Measurements from ENCODE around the gene OPHN1.

DNA sequence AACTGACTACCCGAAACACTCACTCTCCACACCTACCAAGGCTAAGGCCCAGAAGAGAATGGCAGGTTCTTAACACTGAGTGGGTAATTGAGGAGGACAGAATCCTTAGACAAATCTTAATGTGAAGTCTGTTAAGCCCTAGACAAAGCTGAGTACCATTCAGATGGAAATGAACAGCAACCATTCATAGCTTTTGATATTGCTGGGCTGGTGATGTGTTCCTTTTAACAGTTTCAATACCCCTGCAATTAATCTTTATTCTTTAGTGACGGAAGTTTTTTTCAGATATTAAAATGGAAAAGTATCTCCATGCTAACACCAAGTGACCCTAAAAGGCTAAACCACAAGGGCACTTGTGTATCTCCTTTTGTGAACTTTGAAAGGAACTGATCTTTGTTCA lies 334.9 kb downstream of the OPHN1 start:
- TF ChIP-seq, protein P1, sequence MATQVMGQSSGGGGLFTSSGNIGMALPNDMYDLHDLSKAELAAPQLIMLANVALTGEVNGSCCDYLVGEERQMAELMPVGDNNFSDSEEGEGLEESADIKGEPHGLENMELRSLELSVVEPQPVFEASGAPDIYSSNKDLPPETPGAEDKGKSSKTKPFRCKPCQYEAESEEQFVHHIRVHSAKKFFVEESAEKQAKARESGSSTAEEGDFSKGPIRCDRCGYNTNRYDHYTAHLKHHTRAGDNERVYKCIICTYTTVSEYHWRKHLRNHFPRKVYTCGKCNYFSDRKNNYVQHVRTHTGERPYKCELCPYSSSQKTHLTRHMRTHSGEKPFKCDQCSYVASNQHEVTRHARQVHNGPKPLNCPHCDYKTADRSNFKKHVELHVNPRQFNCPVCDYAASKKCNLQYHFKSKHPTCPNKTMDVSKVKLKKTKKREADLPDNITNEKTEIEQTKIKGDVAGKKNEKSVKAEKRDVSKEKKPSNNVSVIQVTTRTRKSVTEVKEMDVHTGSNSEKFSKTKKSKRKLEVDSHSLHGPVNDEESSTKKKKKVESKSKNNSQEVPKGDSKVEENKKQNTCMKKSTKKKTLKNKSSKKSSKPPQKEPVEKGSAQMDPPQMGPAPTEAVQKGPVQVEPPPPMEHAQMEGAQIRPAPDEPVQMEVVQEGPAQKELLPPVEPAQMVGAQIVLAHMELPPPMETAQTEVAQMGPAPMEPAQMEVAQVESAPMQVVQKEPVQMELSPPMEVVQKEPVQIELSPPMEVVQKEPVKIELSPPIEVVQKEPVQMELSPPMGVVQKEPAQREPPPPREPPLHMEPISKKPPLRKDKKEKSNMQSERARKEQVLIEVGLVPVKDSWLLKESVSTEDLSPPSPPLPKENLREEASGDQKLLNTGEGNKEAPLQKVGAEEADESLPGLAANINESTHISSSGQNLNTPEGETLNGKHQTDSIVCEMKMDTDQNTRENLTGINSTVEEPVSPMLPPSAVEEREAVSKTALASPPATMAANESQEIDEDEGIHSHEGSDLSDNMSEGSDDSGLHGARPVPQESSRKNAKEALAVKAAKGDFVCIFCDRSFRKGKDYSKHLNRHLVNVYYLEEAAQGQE (IDR thresholded peaks at IDR 0.05; ENCODE audit: borderline replicate concordance), result no peak
- TF ChIP-seq POLR2AphosphoS5 (IDR thresholded peaks at IDR 0.05), result no peak
- no peak for TF ChIP-seq EZH2 (IDR thresholded peaks at IDR 0.05; ENCODE audit: borderline replicate concordance, insufficient read depth, low read length, poor library complexity, severe bottlenecking)
- TF ChIP-seq, protein P2, sequence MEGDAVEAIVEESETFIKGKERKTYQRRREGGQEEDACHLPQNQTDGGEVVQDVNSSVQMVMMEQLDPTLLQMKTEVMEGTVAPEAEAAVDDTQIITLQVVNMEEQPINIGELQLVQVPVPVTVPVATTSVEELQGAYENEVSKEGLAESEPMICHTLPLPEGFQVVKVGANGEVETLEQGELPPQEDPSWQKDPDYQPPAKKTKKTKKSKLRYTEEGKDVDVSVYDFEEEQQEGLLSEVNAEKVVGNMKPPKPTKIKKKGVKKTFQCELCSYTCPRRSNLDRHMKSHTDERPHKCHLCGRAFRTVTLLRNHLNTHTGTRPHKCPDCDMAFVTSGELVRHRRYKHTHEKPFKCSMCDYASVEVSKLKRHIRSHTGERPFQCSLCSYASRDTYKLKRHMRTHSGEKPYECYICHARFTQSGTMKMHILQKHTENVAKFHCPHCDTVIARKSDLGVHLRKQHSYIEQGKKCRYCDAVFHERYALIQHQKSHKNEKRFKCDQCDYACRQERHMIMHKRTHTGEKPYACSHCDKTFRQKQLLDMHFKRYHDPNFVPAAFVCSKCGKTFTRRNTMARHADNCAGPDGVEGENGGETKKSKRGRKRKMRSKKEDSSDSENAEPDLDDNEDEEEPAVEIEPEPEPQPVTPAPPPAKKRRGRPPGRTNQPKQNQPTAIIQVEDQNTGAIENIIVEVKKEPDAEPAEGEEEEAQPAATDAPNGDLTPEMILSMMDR (IDR thresholded peaks at IDR 0.05; ENCODE audit: poor library complexity, severe bottlenecking), result no peak
- TF ChIP-seq SMC3 (conservative IDR thresholded peaks at IDR 0.05; ENCODE audit: poor library complexity), result no peak
- TF ChIP-seq EP300 (conservative IDR thresholded peaks at IDR 0.05; ENCODE audit: poor library complexity, severe bottlenecking), result no peak
- TF ChIP-seq RAD21 (conservative IDR thresholded peaks at IDR 0.05), result no peak
